Right ventricle myocardium superior (tissue), 1 donor: ENCODE measurements around the gene MIA. TPM values are rescaled to one million over a fixed set of nuclear protein-coding genes. Genes with fewer than 3 reads are reported as not detected.

Source experiments
- total RNA-seq: library from RNA; stranded (reverse); fragmentation: NEBNext Ultra II Directional; extraction: Animal tissue kit (Norgen Biotek cat#: 25700); gene quantifications from one replicate; pipeline ENCODE4 v1.2.1, GENCODE V29; 2021
- donor health status: DM: no; HTN: yes; CAD: no; lungs with severe emphysema.

The MIA gene
- total RNA-seq, 1 donor from 2014 or later, result not detected

Other genes starting within 250 kb of the MIA start
- gene SHKBP1, start 198.6 kb upstream of the MIA start, total RNA-seq, result 15.7 TPM
- 296 TPM for gene LTBP4, start 174.2 kb upstream of the MIA start, total RNA-seq
- 13.5 TPM for gene NUMBL, start 84.9 kb upstream of the MIA start, total RNA-seq
- gene COQ8B, start 58.6 kb upstream of the MIA start, total RNA-seq, result 36.1 TPM
- gene ITPKC, start 58.4 kb upstream of the MIA start, total RNA-seq, result 14.7 TPM
- gene ACTMAP, start 25.0 kb upstream of the MIA start, total RNA-seq, result 5.2 TPM
- 27.7 TPM for gene SNRPA, start 24.3 kb upstream of the MIA start, total RNA-seq
- gene RAB4B, start 2.7 kb downstream of the MIA start, total RNA-seq, result 12.6 TPM
- 65.4 TPM for gene EGLN2, start 23.7 kb downstream of the MIA start, total RNA-seq
- 0.27 TPM for gene CYP2A6, start 74.9 kb downstream of the MIA start, total RNA-seq
- gene CYP2A7, start 106.7 kb downstream of the MIA start, total RNA-seq, result not detected
- 0.27 TPM for gene CYP2B6, start 215.8 kb downstream of the MIA start, total RNA-seq